ENCODE results near the gene PCDH9. TPM values are rescaled to one million over a fixed set of nuclear protein-coding genes. Genes with fewer than 3 reads are reported as not detected.

PCDH9 gene
- total RNA-seq, 1 donor from 2014 or later = 3.7 TPM

GRCh38 chr13:66811455-66811854 is 418.7 kb downstream of the PCDH9 start:
- Histone ChIP-seq H3K36me3 (no peaks in the 10 kb centered on the region), H3K27ac (no peak overlapping the region), H3K4me1 (no peaks in the 10 kb centered on the region), H3K27me3 (no peaks in the 10 kb centered on the region), H3K4me3 (no peak overlapping the region), H3K9me3 (no peaks in the 10 kb centered on the region)
- intact Hi-C loops (cut with DNase I) = no loop called here
- TF ChIP-seq POLR2AphosphoS5 (IDR thresholded peaks at IDR 0.05; ENCODE audit: insufficient read depth in 1 of 2, low read depth in 1 of 2) = no peak
- no peak for TF ChIP-seq CTCF (IDR thresholded peaks at IDR 0.05)
- TF ChIP-seq POLR2A (IDR thresholded peaks at IDR 0.05) = no peak
- DNase-seq (ENCODE audit: extremely low spot score in 2 of 2) = no peak

- no peaks in the 10 kb centered on the region for H3K36me3 ChIP-seq
- no peak overlapping the region for H3K4me3 ChIP-seq
- no peak for DNase-seq (ENCODE audit: extremely low spot score in 2 of 2)
- H3K9me3 ChIP-seq = no peaks in the 10 kb centered on the region
- H3K4me1 ChIP-seq = no peaks in the 10 kb centered on the region
- intact Hi-C loops (cut with DNase I) = no loop called here
- H3K27me3 ChIP-seq = no peaks in the 10 kb centered on the region
- no peak for TF ChIP-seq POLR2AphosphoS5 (IDR thresholded peaks at IDR 0.05; ENCODE audit: insufficient read depth in 1 of 2, low read depth in 1 of 2)
- no peak for TF ChIP-seq CTCF (IDR thresholded peaks at IDR 0.05)
- no peak for TF ChIP-seq POLR2A (IDR thresholded peaks at IDR 0.05)
- no peak overlapping the region for H3K27ac ChIP-seq
Observed at GRCh38 chr13:66809485-66809884, 420.7 kb downstream of the PCDH9 start.

GRCh38 chr13:66807251-66807650 is 422.9 kb downstream of the PCDH9 start:
- no peak for TF ChIP-seq CTCF (IDR thresholded peaks at IDR 0.05)
- intact Hi-C loops (cut with DNase I) = no loop called here
- DNase-seq (ENCODE audit: extremely low spot score in 2 of 2) = no peak
- H3K4me1 ChIP-seq = no peaks in the 10 kb centered on the region
- no peaks in the 10 kb centered on the region for H3K27me3 ChIP-seq
- no peak overlapping the region for H3K27ac ChIP-seq
- H3K36me3 ChIP-seq = no peaks in the 10 kb centered on the region
- H3K9me3 ChIP-seq = no peaks in the 10 kb centered on the region
- no peak overlapping the region for H3K4me3 ChIP-seq

- intact Hi-C loops (cut with DNase I) = no loop called here
Observed at GRCh38 chr13:66805657-66806056, 424.5 kb downstream of the PCDH9 start.

More at GRCh38 chr13:66805657-66806056, 424.5 kb downstream of the PCDH9 start:
- no peaks in the 10 kb centered on the region for H3K27me3 ChIP-seq
- H3K4me3 ChIP-seq = no peak overlapping the region
- H3K9me3 ChIP-seq = no peaks in the 10 kb centered on the region
- no peaks in the 10 kb centered on the region for H3K4me1 ChIP-seq
- H3K36me3 ChIP-seq = no peaks in the 10 kb centered on the region
- no peak for TF ChIP-seq POLR2A (IDR thresholded peaks at IDR 0.05)
- TF ChIP-seq POLR2AphosphoS5 (IDR thresholded peaks at IDR 0.05; ENCODE audit: insufficient read depth in 1 of 2, low read depth in 1 of 2) = no peak
- TF ChIP-seq CTCF (IDR thresholded peaks at IDR 0.05) = no peak
- no peak for DNase-seq (ENCODE audit: extremely low spot score in 2 of 2)
- no peak overlapping the region for H3K27ac ChIP-seq
